DND-41 (cell line): Measurements from ENCODE around the gene RNF31.

Source experiments
- ATAC-seq: fragments of 200-7000 bp; cut with Tn5 transposase; 3 replicates; pipeline ENCODE4 v1.9.1; 2021; ENCODE audit warnings: low read depth; ENCODE audit not compliant: insufficient read depth
- DNase-seq: peaks from one replicate; pipeline ENCODE4 v3.0.0-alpha.2; 2020
- H2AFZ ChIP-seq: 2 replicates; pipeline ENCODE4 v1.6.0; 2012; ENCODE audit warnings: low read depth, low read length
- H3K27ac ChIP-seq: 2 replicates; pipeline ENCODE4 v1.5.1; 2012; ENCODE audit warnings: low read length, inconsistent platforms
- H3K27me3 ChIP-seq: fragments of 200-600 bp; sonication (generic); 2 replicates; pipeline ENCODE4 v1.6.0; 2012; ENCODE audit warnings: low read length, mild to moderate bottlenecking, inconsistent platforms; ENCODE audit not compliant: insufficient read depth, poor library complexity
- H3K36me3 ChIP-seq: 2 replicates; pipeline ENCODE4 v1.5.1; 2012; ENCODE audit warnings: low read length, inconsistent platforms; ENCODE audit not compliant: insufficient read depth
- H3K4me1 ChIP-seq: 2 replicates; pipeline ENCODE4 v1.5.1; 2012; ENCODE audit warnings: mild to moderate bottlenecking, low read length; ENCODE audit not compliant: insufficient read depth
- H3K4me2 ChIP-seq: 2 replicates; pipeline ENCODE4 v1.6.0; 2012; ENCODE audit warnings: mild to moderate bottlenecking, moderate library complexity, low read length, inconsistent platforms; ENCODE audit not compliant: insufficient read depth
- H3K4me3 ChIP-seq, 2 experiments: fragments of 200-600 bp in 1 of 2; shearing (Covaris generic) in 1 of 2; 2 replicates each; pipeline ENCODE4 v1.5.1; 2012 to 2016; ENCODE audit warnings: inconsistent platforms in 2 of 2, low read length in 2 of 2, mild to moderate bottlenecking in 2 of 2, low read depth in 1 of 2, moderate library complexity in 1 of 2
- H3K79me2 ChIP-seq: 2 replicates; pipeline ENCODE4 v1.6.0; 2012; ENCODE audit warnings: low read length, inconsistent platforms; ENCODE audit not compliant: insufficient read depth
- H3K9ac ChIP-seq: 2 replicates; pipeline ENCODE4 v1.6.0; 2012; ENCODE audit warnings: low read depth, mild to moderate bottlenecking, inconsistent platforms, low read length, moderate library complexity
- H3K9me3 ChIP-seq: 2 replicates; pipeline ENCODE4 v1.5.1; 2012; ENCODE audit warnings: low read length, moderate library complexity, mild to moderate bottlenecking, inconsistent platforms; ENCODE audit not compliant: insufficient read depth, severe bottlenecking
- H4K20me1 ChIP-seq: 2 replicates; pipeline ENCODE4 v1.6.0; 2012; ENCODE audit warnings: low read length; ENCODE audit not compliant: insufficient read depth
- EZH2 ChIP-seq: IDR thresholded peaks from 3 replicates; pipeline ENCODE4 v1.6.1; 2012; ENCODE audit warnings: borderline replicate concordance, low read depth, mild to moderate bottlenecking, moderate library complexity, low read length, inconsistent platforms; ENCODE audit not compliant: severe bottlenecking
- TF ChIP-seq, protein P1 (sequence below): IDR thresholded peaks from 2 replicates; pipeline ENCODE4 v1.5.1; 2012; ENCODE audit warnings: borderline replicate concordance, low read length, moderate library complexity, mild to moderate bottlenecking; ENCODE audit not compliant: poor library complexity, severe bottlenecking; ENCODE audit errors: extremely low read depth

Gene RNF31

DNA sequence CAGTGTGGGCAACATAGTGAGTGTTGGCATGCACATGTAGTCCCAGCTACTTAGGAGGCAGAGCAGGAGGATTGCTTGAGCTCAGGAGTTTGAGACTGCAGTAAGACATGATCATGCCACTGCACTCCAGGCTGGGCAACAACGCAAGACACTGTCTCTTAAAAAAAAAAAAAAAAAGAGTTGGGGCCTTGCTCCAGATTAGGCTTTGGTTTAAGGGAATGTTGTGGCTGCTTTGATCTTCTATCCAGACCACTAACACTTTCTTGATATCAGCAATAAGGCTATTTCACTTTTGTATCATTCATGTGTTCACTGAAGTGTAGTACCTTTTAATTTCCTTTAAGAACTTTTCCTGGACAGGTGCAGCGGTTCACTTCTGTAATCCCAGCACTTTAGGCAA is 19.6 kb upstream of the RNF31 start:
- DNase-seq = no peak
- TF ChIP-seq, protein P1, sequence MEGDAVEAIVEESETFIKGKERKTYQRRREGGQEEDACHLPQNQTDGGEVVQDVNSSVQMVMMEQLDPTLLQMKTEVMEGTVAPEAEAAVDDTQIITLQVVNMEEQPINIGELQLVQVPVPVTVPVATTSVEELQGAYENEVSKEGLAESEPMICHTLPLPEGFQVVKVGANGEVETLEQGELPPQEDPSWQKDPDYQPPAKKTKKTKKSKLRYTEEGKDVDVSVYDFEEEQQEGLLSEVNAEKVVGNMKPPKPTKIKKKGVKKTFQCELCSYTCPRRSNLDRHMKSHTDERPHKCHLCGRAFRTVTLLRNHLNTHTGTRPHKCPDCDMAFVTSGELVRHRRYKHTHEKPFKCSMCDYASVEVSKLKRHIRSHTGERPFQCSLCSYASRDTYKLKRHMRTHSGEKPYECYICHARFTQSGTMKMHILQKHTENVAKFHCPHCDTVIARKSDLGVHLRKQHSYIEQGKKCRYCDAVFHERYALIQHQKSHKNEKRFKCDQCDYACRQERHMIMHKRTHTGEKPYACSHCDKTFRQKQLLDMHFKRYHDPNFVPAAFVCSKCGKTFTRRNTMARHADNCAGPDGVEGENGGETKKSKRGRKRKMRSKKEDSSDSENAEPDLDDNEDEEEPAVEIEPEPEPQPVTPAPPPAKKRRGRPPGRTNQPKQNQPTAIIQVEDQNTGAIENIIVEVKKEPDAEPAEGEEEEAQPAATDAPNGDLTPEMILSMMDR = no peak
- no peak for TF ChIP-seq EZH2
- Histone ChIP-seq H3K79me2 (no peaks in the 10 kb centered on the region), H3K36me3 (peaks cover 17% of the 10 kb centered on the region), H4K20me1 (no peaks in the 10 kb centered on the region), H3K9ac (no peak overlapping the region), H3K27me3 (no peaks in the 10 kb centered on the region), H3K4me2 (no peak overlapping the region), H3K27ac (no peak overlapping the region), H2AFZ (no peak overlapping the region), H3K4me3 (no peak overlapping the region), H3K9me3 (no peaks in the 10 kb centered on the region), H3K4me1 (no peaks in the 10 kb centered on the region)
- ATAC-seq = no peak

DNA sequence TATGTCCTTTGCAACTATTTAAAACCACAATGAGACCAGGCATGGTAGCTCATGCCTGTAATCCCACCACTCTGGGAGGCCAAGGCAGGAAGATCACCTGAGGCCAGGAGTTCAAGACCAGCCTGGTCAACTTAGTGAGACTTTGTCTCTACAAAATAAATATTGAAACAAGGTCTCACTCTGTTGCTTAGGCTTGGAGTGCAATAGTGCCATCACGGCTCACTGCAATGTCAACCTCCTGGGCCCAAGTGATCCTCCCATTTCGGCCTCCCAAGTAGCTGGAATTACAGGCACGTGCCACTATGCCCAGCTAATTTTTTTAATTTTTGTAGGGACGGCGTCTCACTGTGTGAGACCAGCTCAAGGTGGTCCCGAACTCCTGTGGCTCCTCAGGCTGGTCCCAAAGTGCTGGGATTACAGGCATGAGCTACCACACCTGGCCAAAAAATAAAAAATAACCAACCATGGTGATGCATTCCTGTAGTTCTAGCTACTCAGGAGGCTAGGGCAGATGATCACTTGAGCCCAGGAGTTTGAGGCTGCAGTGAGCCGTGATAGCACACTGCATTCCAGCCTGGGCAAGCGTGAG is 17.8 kb upstream of the RNF31 start:
- no peaks in the 10 kb centered on the region for H3K36me3 ChIP-seq
- H2AFZ ChIP-seq = no peak overlapping the region
- H3K27ac ChIP-seq = no peak overlapping the region
- H4K20me1 ChIP-seq = no peaks in the 10 kb centered on the region
- H3K9ac ChIP-seq = no peak overlapping the region
- no peak overlapping the region for H3K4me2 ChIP-seq
- no peak for ATAC-seq
- TF ChIP-seq EZH2 = no peak
- TF ChIP-seq, protein P1 = no peak
- H3K4me3 ChIP-seq = no peak overlapping the region
- H3K4me1 ChIP-seq = no peaks in the 10 kb centered on the region
- no peak for DNase-seq
- no peaks in the 10 kb centered on the region for H3K79me2 ChIP-seq
- H3K27me3 ChIP-seq = no peaks in the 10 kb centered on the region
- no peaks in the 10 kb centered on the region for H3K9me3 ChIP-seq

DNA sequence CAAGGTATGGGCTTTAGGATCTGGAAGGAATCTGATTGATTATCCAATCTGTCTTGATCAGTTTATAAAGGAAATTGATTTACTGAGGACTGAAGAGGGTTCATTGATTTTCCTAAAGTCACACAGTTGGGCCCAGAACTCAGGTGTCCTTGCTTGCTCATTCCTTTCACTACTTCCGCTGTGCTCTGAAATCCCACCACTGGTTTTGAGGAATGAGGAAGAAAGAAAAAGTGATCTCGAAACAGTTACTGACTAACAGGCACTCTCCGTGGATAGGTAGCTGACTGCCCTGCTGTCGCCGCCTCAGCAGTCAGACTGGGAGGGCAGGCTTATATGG is 16.9 kb upstream of the RNF31 start, which contains the start of gene FITM1:
FITM1 (plus strand) TSS at position 280 of the 337 bp plus-strand sequence. CDS start 905 bp downstream, outside the sequence.
- DNase-seq (no peak), ATAC-seq (no peak)
- H3K9ac ChIP-seq = no peak within 1 kb of the TSS

More for the DNA sequence above, 16.9 kb upstream of the RNF31 start, which contains the start of gene FITM1:
- Histone ChIP-seq H3K79me2 (no peaks in the 10 kb centered on the region), H3K4me1 (peaks cover 2% of the 10 kb centered on the region), H3K27me3 (no peaks in the 10 kb centered on the region), H4K20me1 (no peaks in the 10 kb centered on the region), H3K4me3 (no peak within 1 kb of the TSS), H2AFZ (no peak within 1 kb of the TSS), H3K4me2 (no peak within 1 kb of the TSS), H3K36me3 (no peaks in the 10 kb centered on the region), H3K9me3 (no peaks in the 10 kb centered on the region), H3K27ac (no peak within 1 kb of the TSS)
- TF ChIP-seq, protein P1 = no peak
- no peak for TF ChIP-seq EZH2
